Nephron (organoid): ENCODE measurements around the gene IL31.
"Not testable (repeated sequence)": the region's sequence is repeated elsewhere in the genome, so short reads cannot be mapped to it uniquely, and the experiment has no call there.

Experiments used
- H3K27ac Mint-ChIP-seq, 3 experiments: 2 replicates each; pipeline ENCODE4 v1.8.0; 2020; ENCODE audit warnings: mixed read lengths in 3 of 3, mild to moderate bottlenecking in 2 of 3, moderate library complexity in 1 of 3
- H3K27me3 Mint-ChIP-seq: 2 replicates; pipeline ENCODE4 v1.8.0; 2021; ENCODE audit warnings: low read depth, mild to moderate bottlenecking, moderate library complexity, mixed read lengths
- H3K36me3 Mint-ChIP-seq: 2 replicates; pipeline ENCODE4 v1.8.0; 2020; ENCODE audit warnings: low read depth, mixed read lengths
- H3K4me1 Mint-ChIP-seq: 2 replicates; pipeline ENCODE4 v1.8.0; 2020; ENCODE audit warnings: mixed read lengths
- H3K4me3 Mint-ChIP-seq, 3 experiments: 2 replicates each; pipeline ENCODE4 v1.8.0; 2020; ENCODE audit warnings: mild to moderate bottlenecking in 3 of 3, mixed read lengths in 3 of 3, moderate library complexity in 2 of 3
- H3K9me3 Mint-ChIP-seq: 2 replicates; pipeline ENCODE4 v1.8.0; 2020; ENCODE audit warnings: mixed read lengths
- TF ChIP-seq, protein P1 (sequence below), 3 experiments: fragments of 200-600 bp; sonication (generic); IDR thresholded peaks; one replicate each; pipeline ENCODE4 v1.5.0; 2021; ENCODE audit warnings: antibody characterized with exemption in 3 of 3; ENCODE audit not compliant: unreplicated experiment in 3 of 3

The IL31 gene

GRCh38 chr12:122206976-122207375 is 33.0 kb upstream of the IL31 start:
- Mint-ChIP-seq H3K4me1 (peaks cover 5% of the 10 kb centered on the region), H3K27me3 (peaks cover 53% of the 10 kb centered on the region), H3K4me3 (no peak overlapping the region), H3K27ac (no peak overlapping the region), H3K36me3 (peaks cover 32% of the 10 kb centered on the region), H3K9me3 (no peaks in the 10 kb centered on the region)
- TF ChIP-seq, protein P1, sequence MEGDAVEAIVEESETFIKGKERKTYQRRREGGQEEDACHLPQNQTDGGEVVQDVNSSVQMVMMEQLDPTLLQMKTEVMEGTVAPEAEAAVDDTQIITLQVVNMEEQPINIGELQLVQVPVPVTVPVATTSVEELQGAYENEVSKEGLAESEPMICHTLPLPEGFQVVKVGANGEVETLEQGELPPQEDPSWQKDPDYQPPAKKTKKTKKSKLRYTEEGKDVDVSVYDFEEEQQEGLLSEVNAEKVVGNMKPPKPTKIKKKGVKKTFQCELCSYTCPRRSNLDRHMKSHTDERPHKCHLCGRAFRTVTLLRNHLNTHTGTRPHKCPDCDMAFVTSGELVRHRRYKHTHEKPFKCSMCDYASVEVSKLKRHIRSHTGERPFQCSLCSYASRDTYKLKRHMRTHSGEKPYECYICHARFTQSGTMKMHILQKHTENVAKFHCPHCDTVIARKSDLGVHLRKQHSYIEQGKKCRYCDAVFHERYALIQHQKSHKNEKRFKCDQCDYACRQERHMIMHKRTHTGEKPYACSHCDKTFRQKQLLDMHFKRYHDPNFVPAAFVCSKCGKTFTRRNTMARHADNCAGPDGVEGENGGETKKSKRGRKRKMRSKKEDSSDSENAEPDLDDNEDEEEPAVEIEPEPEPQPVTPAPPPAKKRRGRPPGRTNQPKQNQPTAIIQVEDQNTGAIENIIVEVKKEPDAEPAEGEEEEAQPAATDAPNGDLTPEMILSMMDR (IDR thresholded peaks at IDR 0.05; ENCODE audit: unreplicated experiment in 3 of 3) = no peak

DNA sequence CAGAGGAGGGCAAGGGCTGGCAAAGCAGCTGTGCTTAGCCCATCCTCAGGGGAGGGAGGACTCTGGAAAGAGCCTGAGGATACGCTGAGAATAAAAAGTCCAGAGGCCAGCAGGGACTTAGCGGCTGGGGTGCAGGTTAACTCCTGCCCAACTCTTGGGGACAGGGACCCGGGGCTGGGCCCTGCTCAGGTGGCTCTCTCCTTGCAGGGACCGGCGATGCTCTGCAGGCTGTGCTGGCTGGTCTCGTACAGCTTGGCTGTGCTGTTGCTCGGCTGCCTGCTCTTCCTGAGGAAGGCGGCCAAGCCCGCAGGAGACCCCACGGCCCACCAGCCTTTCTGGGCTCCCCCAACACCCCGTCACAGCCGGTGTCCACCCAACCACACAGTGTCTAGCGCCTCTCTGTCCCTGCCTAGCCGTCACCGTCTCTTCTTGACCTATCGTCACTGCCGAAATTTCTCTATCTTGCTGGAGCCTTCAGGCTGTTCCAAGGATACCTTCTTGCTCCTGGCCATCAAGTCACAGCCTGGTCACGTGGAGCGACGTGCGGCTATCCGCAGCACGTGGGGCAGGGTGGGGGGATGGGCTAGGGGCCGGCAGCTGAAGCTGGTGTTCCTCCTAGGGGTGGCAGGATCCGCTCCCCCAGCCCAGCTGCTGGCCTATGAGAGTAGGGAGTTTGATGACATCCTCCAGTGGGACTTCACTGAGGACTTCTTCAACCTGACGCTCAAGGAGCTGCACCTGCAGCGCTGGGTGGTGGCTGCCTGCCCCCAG is 32.3 kb upstream of the IL31 start:
- TF ChIP-seq, protein P1 (IDR thresholded peaks at IDR 0.05; ENCODE audit: unreplicated experiment in 3 of 3) = no peak
- H3K4me3 Mint-ChIP-seq = peak overlapping the region in 2 of 3 experiments; percentile 54 to 62
- no peak overlapping the region for H3K27ac Mint-ChIP-seq
- peaks cover 59% of the 10 kb centered on the region for H3K27me3 Mint-ChIP-seq
- H3K36me3 Mint-ChIP-seq = peaks cover 25% of the 10 kb centered on the region
- H3K4me1 Mint-ChIP-seq = peaks cover 5% of the 10 kb centered on the region
- H3K9me3 Mint-ChIP-seq = no peaks in the 10 kb centered on the region

DNA sequence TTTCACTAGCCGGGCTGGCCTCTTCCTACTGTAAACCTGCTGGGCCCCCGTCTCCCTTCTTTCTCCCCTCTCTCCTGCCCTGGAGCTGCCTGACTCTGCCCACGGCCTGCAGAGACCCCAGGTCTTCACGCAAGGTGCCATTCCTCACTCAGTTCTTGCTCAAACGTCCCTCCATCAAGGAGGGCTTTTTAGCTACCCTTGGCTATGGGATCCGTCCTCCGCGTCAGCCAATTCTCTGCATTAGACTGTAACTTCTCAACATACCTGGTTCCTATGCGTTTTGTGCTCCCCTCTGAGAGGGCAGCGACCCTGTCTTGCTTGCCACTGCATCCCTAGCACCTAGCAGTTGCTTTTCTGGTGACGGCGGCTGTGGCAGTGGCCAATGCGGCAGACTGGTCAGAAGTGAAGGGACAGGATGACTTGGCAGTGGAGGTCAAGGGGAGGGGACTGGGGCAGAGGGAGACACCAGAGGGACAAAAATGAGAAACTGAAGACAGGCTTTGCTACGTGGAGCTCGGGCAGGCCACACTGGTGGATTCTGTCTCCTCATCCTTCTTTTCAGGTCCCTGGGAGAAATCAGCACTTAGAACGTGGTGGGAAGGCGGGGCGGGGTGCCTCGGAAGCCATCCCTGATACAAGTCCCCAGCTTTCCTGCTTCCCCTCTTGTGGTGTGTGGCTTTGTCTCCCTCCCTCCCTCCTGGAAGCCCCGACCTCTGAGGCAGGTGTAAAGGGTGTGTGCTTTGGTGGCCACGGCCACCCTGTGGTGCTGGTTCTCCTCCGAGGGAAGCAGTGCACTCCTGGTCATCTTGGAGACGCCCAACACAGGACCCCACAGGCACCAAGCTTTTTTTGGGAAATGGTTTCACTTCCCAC is 31.3 kb upstream of the IL31 start:
- H3K27me3 Mint-ChIP-seq = peaks cover 59% of the 10 kb centered on the region
- peaks cover 22% of the 10 kb centered on the region for H3K36me3 Mint-ChIP-seq
- H3K4me1 Mint-ChIP-seq = peaks cover 5% of the 10 kb centered on the region
- no peak overlapping the region for H3K27ac Mint-ChIP-seq
- TF ChIP-seq, protein P1 (IDR thresholded peaks at IDR 0.05; ENCODE audit: unreplicated experiment in 3 of 3) = no peak
- no peaks in the 10 kb centered on the region for H3K9me3 Mint-ChIP-seq
- peak overlapping the region; percentile 81 to 86 (median 82) for H3K4me3 Mint-ChIP-seq

GRCh38 chr12:122204167-122205052 is 30.4 kb upstream of the IL31 start:
- peaks cover 5% of the 10 kb centered on the region for H3K4me1 Mint-ChIP-seq
- peaks cover 15% of the 10 kb centered on the region for H3K36me3 Mint-ChIP-seq
- TF ChIP-seq, protein P1 (IDR thresholded peaks at IDR 0.05; ENCODE audit: unreplicated experiment in 3 of 3) = no peak
- peaks cover 64% of the 10 kb centered on the region for H3K27me3 Mint-ChIP-seq
- H3K9me3 Mint-ChIP-seq = no peaks in the 10 kb centered on the region
- no peak overlapping the region for H3K27ac Mint-ChIP-seq
- H3K4me3 Mint-ChIP-seq = peak overlapping the region; percentile 81 to 86 (median 82)

DNA sequence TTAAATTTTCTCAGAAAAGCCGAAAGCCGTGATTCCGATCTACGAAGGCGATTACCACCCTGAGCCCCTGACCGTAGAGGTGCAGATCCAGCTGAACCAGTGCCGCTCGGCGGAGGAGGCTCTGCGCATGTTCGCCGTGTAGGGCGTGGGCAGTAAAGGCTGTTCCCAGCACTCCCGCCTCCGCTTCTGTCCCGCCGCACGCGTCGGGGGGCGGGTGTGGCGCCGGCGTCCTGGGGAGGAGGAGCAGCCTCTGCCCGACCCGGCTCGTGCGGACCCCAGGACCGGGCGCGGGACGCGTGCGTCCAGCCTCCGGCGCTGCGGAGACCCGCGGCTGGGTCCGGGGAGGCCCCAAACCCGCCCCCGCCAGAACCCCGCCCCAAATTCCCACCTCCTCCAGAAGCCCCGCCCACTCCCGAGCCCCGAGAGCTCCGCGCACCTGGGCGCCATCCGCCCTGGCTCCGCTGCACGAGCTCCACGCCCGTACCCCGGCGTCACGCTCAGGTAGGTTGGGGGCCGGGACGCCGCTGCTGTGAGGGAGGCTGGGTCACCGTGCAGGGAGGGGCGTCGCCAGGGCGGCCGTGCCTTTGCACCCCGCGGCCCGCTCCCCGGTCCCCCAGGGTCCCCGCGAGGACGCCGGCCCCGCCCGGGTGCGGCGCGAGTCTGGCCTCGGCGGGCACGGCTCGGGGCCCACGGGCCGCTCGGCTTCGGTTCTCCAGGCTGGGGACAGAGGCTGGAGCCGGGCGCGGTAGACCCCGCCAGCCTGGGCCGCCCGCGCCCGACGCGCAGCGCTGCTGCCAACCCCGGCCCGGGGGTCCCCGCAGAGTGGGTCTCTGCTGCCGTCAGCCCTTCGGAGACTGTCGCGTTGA is 29.5 kb upstream of the IL31 start, which contains the start of gene B3GNT4:
Gene B3GNT4 (plus strand): TSS at position 409 of the 866 bp plus-strand sequence. CDS start 910 bp downstream, outside the sequence.
- H3K4me1 Mint-ChIP-seq = peaks cover 5% of the 10 kb centered on the region
- no peak within 1 kb of the TSS for H3K27ac Mint-ChIP-seq
- peak within 1 kb of the TSS; percentile 81 to 87 (median 86) for H3K4me3 Mint-ChIP-seq
- peaks cover 12% of the 10 kb centered on the region for H3K36me3 Mint-ChIP-seq
- TF ChIP-seq, protein P1 (IDR thresholded peaks at IDR 0.05; ENCODE audit: unreplicated experiment in 3 of 3) = no peak
- H3K9me3 Mint-ChIP-seq = no peaks in the 10 kb centered on the region
- peaks cover 64% of the 10 kb centered on the region for H3K27me3 Mint-ChIP-seq

GRCh38 chr12:122202811-122203210 is 28.8 kb upstream of the IL31 start:
- H3K4me1 Mint-ChIP-seq = not testable (repeated sequence)
- peaks cover 64% of the 10 kb centered on the region for H3K27me3 Mint-ChIP-seq

More at GRCh38 chr12:122202811-122203210, 28.8 kb upstream of the IL31 start:
- H3K9me3 Mint-ChIP-seq, H3K36me3 Mint-ChIP-seq, H3K27ac Mint-ChIP-seq: not testable (repeated sequence)
- H3K4me3 Mint-ChIP-seq = peak overlapping the region; percentile 81 to 87 (median 84)
